GM12878 (cell line): ENCODE measurements around the gene SLAMF1. TPM values are rescaled to one million over a fixed set of nuclear protein-coding genes. Genes with fewer than 3 reads are reported as not detected.

Experiments used
- CREB1 ChIP-seq: IDR thresholded peaks from 2 replicates; pipeline ENCODE4 v1.6.1; 2012; ENCODE audit warnings: low read depth, mild to moderate bottlenecking, inconsistent platforms
- EED ChIP-seq: sonication (generic); IDR thresholded peaks from 2 replicates; pipeline ENCODE4 v1.6.1; 2016; ENCODE audit warnings: antibody characterized with exemption, low read depth
- EGR1 ChIP-seq, 2 experiments: IDR thresholded peaks; 1 replicate in 1 of 2; 2 replicates in 1 of 2; pipeline ENCODE4 v1.6.1; 2011 to 2012; ENCODE audit warnings: low read depth in 2 of 2, low read length in 2 of 2, borderline replicate concordance in 1 of 2, mild to moderate bottlenecking in 1 of 2, moderate library complexity in 1 of 2
- EZH2 ChIP-seq: IDR thresholded peaks from 2 replicates; pipeline ENCODE4 v1.6.1; 2012; ENCODE audit warnings: low read depth, mild to moderate bottlenecking, control low read depth, inconsistent platforms, low read length, borderline replicate concordance; ENCODE audit not compliant: control insufficient read depth
- HCFC1 ChIP-seq: fragments of 150-350 bp; IDR thresholded peaks from 2 replicates; pipeline ENCODE4 v1.6.1; 2014; ENCODE audit warnings: low read length
- KLF5 ChIP-seq: fragments of 450-650 bp; IDR thresholded peaks from 2 replicates; pipeline ENCODE4 v1.6.1; 2014; ENCODE audit warnings: mild to moderate bottlenecking; ENCODE audit not compliant: partially characterized antibody
- NBN ChIP-seq: fragments of 450-650 bp; IDR thresholded peaks from 2 replicates; pipeline ENCODE4 v1.6.1; 2016
- SIX5 ChIP-seq: IDR thresholded peaks from 2 replicates; pipeline ENCODE4 v1.6.1; 2011; ENCODE audit warnings: mild to moderate bottlenecking, low read depth, low read length, moderate library complexity; ENCODE audit not compliant: severe bottlenecking
- SP1 ChIP-seq: IDR thresholded peaks from one replicate; pipeline ENCODE4 v1.6.1; 2011; ENCODE audit warnings: low read depth, low read length
- SREBF1 ChIP-seq: IDR thresholded peaks from 2 replicates; pipeline ENCODE4 v1.6.1; 2012; ENCODE audit warnings: mild to moderate bottlenecking, low read length
- ZNF24 ChIP-seq: fragments of 450-650 bp; IDR thresholded peaks from 2 replicates; pipeline ENCODE4 v1.6.1; 2017; ENCODE audit warnings: antibody characterized with exemption, mild to moderate bottlenecking
- polyA plus RNA-seq, 11 experiments: library from polyadenylated mRNA; depleted of rRNA in 4 of 11; unstranded in 6 of 11; stranded (reverse) in 5 of 11; fragments of >200 nt; fragmentation: Nextera tagmentation in 4 of 11; fragmentation: Illumina TruSeq in 1 of 11; extraction: Ambion mirVana in 4 of 11; extraction: Trizol in 1 of 11; gene quantifications; 1 replicate in 1 of 11; 2 replicates in 10 of 11; pipeline versions ENCODE4 v1.2.1 to v1.2.3, GENCODE V29; 2011 to 2016; ENCODE audit warnings: inconsistent platforms in 2 of 11, missing spikeins in 2 of 11, low read depth in 1 of 11
- total RNA-seq, 4 experiments: library from RNA; depleted of rRNA in 3 of 4; stranded (reverse); fragments of >200 nt in 3 of 4; fragmentation: Illumina TruSeq in 1 of 4; extraction: Trizol in 1 of 4; gene quantifications; 2 replicates each; pipeline versions ENCODE4 v1.2.1 to v1.2.3, GENCODE V29; 2013 to 2021
- TF ChIP-seq, protein P1 (sequence below): fragments of 450-650 bp; IDR thresholded peaks from 2 replicates; pipeline ENCODE4 v1.6.1; 2017; ENCODE audit warnings: mild to moderate bottlenecking, moderate library complexity
- TF ChIP-seq, protein P2 (sequence below): IDR thresholded peaks from 2 replicates; pipeline ENCODE4 v1.6.1; 2011; ENCODE audit warnings: low read depth, low read length, improper control_type of control experiment, borderline replicate concordance

Gene SLAMF1
- total and polyA plus RNA-seq, 10 of the 15 experiments (the other 5 are each of a cell fraction or from before 2014, with no cell fraction given): 87.3 to 260 (median 131) TPM

DNA sequence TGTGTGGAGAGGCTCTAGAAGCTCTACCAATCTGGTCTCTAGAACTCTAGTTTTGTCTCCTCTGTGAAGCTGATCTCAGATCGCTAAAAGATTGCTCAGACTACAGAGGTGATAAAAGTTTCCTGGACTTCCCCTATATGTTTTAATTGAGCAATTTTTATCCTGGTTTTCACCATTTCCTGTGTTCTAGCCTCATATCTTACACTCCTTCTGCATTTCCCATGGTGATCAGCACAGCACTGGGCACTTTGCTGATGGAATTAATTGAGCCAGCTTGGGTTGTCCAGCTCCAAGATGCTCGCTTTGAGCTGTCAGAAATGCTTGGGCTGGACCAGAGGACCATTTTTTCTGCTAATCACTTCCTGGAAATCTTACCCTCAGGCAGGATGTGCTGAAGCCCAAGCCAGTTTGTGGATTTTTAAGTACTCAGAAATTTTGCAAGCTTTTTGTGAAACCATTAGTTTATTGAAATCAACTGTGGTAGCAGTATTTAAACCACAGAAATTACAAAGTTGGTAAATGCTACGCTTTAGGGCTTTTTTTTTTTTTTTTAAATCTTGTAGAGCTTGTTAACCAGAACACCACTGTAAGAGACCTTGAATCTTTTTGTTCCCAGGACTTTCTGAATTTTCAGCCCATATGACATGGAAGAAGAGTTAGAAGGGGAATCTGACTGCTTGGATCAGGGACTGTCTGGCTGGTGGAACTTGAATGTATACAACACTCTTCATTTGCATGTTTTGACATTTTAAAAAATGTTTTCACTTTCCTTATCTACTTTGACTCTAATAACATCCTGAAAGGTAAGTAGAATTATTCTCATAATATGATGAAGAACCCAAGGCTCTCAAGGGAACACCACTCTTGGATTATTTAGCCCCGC lies 36.4 kb upstream of the SLAMF1 start (continued):
- TF ChIP-seq, protein P1, sequence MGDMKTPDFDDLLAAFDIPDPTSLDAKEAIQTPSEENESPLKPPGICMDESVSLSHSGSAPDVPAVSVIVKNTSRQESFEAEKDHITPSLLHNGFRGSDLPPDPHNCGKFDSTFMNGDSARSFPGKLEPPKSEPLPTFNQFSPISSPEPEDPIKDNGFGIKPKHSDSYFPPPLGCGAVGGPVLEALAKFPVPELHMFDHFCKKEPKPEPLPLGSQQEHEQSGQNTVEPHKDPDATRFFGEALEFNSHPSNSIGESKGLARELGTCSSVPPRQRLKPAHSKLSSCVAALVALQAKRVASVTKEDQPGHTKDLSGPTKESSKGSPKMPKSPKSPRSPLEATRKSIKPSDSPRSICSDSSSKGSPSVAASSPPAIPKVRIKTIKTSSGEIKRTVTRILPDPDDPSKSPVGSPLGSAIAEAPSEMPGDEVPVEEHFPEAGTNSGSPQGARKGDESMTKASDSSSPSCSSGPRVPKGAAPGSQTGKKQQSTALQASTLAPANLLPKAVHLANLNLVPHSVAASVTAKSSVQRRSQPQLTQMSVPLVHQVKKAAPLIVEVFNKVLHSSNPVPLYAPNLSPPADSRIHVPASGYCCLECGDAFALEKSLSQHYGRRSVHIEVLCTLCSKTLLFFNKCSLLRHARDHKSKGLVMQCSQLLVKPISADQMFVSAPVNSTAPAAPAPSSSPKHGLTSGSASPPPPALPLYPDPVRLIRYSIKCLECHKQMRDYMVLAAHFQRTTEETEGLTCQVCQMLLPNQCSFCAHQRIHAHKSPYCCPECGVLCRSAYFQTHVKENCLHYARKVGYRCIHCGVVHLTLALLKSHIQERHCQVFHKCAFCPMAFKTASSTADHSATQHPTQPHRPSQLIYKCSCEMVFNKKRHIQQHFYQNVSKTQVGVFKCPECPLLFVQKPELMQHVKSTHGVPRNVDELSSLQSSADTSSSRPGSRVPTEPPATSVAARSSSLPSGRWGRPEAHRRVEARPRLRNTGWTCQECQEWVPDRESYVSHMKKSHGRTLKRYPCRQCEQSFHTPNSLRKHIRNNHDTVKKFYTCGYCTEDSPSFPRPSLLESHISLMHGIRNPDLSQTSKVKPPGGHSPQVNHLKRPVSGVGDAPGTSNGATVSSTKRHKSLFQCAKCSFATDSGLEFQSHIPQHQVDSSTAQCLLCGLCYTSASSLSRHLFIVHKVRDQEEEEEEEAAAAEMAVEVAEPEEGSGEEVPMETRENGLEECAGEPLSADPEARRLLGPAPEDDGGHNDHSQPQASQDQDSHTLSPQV: no peak
- TF ChIP-seq NBN (no peak), EGR1 (IDR thresholded peaks at IDR 0.05; ENCODE audit: borderline replicate concordance in 1 of 2, low read depth in 2 of 2, low read length in 2 of 2) (no peak), KLF5 (no peak), HCFC1 (no peak), ZNF24 (no peak), SIX5 (no peak), SP1 (no peak), EZH2 (no peak), CREB1 (no peak), SREBF1 (no peak), EED (no peak)
- TF ChIP-seq, protein P2, sequence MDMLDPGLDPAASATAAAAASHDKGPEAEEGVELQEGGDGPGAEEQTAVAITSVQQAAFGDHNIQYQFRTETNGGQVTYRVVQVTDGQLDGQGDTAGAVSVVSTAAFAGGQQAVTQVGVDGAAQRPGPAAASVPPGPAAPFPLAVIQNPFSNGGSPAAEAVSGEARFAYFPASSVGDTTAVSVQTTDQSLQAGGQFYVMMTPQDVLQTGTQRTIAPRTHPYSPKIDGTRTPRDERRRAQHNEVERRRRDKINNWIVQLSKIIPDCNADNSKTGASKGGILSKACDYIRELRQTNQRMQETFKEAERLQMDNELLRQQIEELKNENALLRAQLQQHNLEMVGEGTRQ: no peak
